GM12878 (cell line): ENCODE measurements around the gene U2AF2. TPM values are rescaled to one million over a fixed set of nuclear protein-coding genes. Genes with fewer than 3 reads are reported as not detected.

Experiments
- ATAC-seq: fragments of 200-7000 bp; cut with Tn5 transposase; 3 replicates; pipeline ENCODE4 v1.9.1; 2020; ENCODE audit warnings: mild to moderate bottlenecking, moderate library complexity
- BruUV-seq: library from RNA; stranded (reverse); fragments of 400-500 nt; replicated peaks from 2 replicates; lab custom pipeline; 2021; lab: Mats Ljungman, UMichigan
- CTCF ChIA-PET: fragments of 300-600 bp; sonication (Branson Sonifier 250); formaldehyde crosslinking; extraction: SDS; loops from one replicate; lab custom pipeline; 2021; ENCODE audit warnings: inconsistent platforms; lab: Yijun Ruan, JAX
- POLR2A ChIA-PET: fragments of 350-600 bp; formaldehyde crosslinking; extraction: SDS; loops from one replicate; lab custom pipeline; 2021; ENCODE audit warnings: inconsistent platforms; lab: Charles Lee
- RAD21 ChIA-PET: fragments of 300-600 bp; sonication (Branson Sonifier 250); formaldehyde crosslinking; loops from one replicate; lab custom pipeline; 2023; ENCODE audit warnings: antibody characterized with exemption; ENCODE audit not compliant: unreplicated experiment; lab: Charles Lee
- SMC1A ChIA-PET: fragments of 300-600 bp; sonication (Branson Sonifier 250); formaldehyde crosslinking; loops from one replicate; lab custom pipeline; 2023; ENCODE audit not compliant: unreplicated experiment, uncharacterized antibody; lab: Charles Lee
- DNase-seq: peaks from one replicate; pipeline ENCODE4 v3.0.0-alpha.2; 2011; ENCODE audit warnings: low read depth, low spot score
- FAIRE-seq: peaks from 3 replicates; lab custom pipeline; 2011; peaks lifted over from hg19 to GRCh38; lab: Jason Lieb, UNC
- H2AFZ ChIP-seq: 2 replicates; pipeline ENCODE4 v1.6.0; 2011; ENCODE audit warnings: low read depth, low read length, control low read depth; ENCODE audit not compliant: control insufficient read depth
- H3K27ac ChIP-seq: 2 replicates; pipeline ENCODE4 v1.5.1; 2011; ENCODE audit warnings: control low read depth; ENCODE audit not compliant: control insufficient read depth, insufficient read depth
- H3K27me3 ChIP-seq, 2 experiments: replicated peaks in 1 of 2; 2 replicates each; pipeline versions ENCODE4 v1.6.0 to v1.6.1; 2011; ENCODE audit warnings: low read length in 1 of 2; ENCODE audit not compliant: control insufficient read depth in 2 of 2, insufficient read depth in 2 of 2
- H3K36me3 ChIP-seq, 2 experiments: 2 replicates each; pipeline ENCODE4 v1.5.1; 2011; ENCODE audit warnings: low read length in 1 of 2; ENCODE audit not compliant: control insufficient read depth in 2 of 2, insufficient read depth in 2 of 2
- H3K4me1 ChIP-seq: 2 replicates; pipeline ENCODE4 v1.6.1; 2011; ENCODE audit warnings: mild to moderate bottlenecking, low read length, moderate library complexity, mixed read lengths; ENCODE audit not compliant: control insufficient read depth, insufficient read depth
- H3K4me2 ChIP-seq: 2 replicates; pipeline ENCODE4 v1.6.0; 2011; ENCODE audit warnings: control low read depth; ENCODE audit not compliant: control insufficient read depth, insufficient read depth
- H3K4me3 ChIP-seq: fragments of 200-600 bp; sonication (generic); 2 replicates; pipeline ENCODE4 v1.5.1; 2016
- H3K79me2 ChIP-seq: 2 replicates; pipeline ENCODE4 v1.6.0; 2011; ENCODE audit warnings: low read length; ENCODE audit not compliant: control insufficient read depth, insufficient read depth
- H3K9ac ChIP-seq: 2 replicates; pipeline ENCODE4 v1.8.0; 2011; ENCODE audit warnings: low read length, control low read depth, mixed read lengths; ENCODE audit not compliant: control insufficient read depth, insufficient read depth
- H3K9me3 ChIP-seq: replicated peaks from 3 replicates; pipeline ENCODE4 v1.5.1; 2011; ENCODE audit warnings: mild to moderate bottlenecking, low read length; ENCODE audit not compliant: control insufficient read depth, insufficient read depth
- H4K20me1 ChIP-seq: 2 replicates; pipeline ENCODE4 v1.6.0; 2011; ENCODE audit not compliant: control insufficient read depth, insufficient read depth
- BRCA1 ChIP-seq: IDR thresholded peaks from 2 replicates; pipeline ENCODE4 v1.6.1; 2011; ENCODE audit warnings: low read depth, low read length, improper control_type of control experiment
- CBFB ChIP-seq: IDR thresholded peaks from 2 replicates; pipeline ENCODE4 v1.6.1; 2016; ENCODE audit warnings: antibody characterized with exemption, low read depth
- EP300 ChIP-seq, 2 experiments: fragments of 150-350 bp in 1 of 2; IDR thresholded peaks; 2 replicates each; pipeline ENCODE4 v1.6.1; 2011 to 2012; ENCODE audit warnings: low read depth in 2 of 2, low read length in 2 of 2, borderline replicate concordance in 1 of 2, improper control_type of control experiment in 1 of 2, inconsistent platforms in 1 of 2; ENCODE audit not compliant: control insufficient read depth in 1 of 2
- GABPA ChIP-seq: IDR thresholded peaks from 2 replicates; pipeline ENCODE4 v1.6.1; 2014; ENCODE audit warnings: antibody characterized with exemption, low read depth, mild to moderate bottlenecking, inconsistent platforms
- IKZF2 ChIP-seq, 2 experiments: fragments of 450-650 bp; IDR thresholded peaks; 2 replicates each; pipeline ENCODE4 v1.6.1; 2017; ENCODE audit warnings: mild to moderate bottlenecking in 2 of 2, moderate library complexity in 2 of 2
- IRF5 ChIP-seq: fragments of 450-650 bp; IDR thresholded peaks from 2 replicates; pipeline ENCODE4 v1.6.1; 2017; ENCODE audit warnings: borderline replicate concordance
- MEF2A ChIP-seq: IDR thresholded peaks from 2 replicates; pipeline ENCODE4 v1.6.1; 2011; ENCODE audit warnings: low read depth, mild to moderate bottlenecking, low read length, moderate library complexity; ENCODE audit not compliant: insufficient read depth
- MTA3 ChIP-seq: IDR thresholded peaks from 2 replicates; pipeline ENCODE4 v1.6.1; 2012; ENCODE audit warnings: low read length, inconsistent platforms, borderline replicate concordance
- NR2C1 ChIP-seq: fragments of 450-650 bp; IDR thresholded peaks from 2 replicates; pipeline ENCODE4 v1.6.1; 2017; ENCODE audit warnings: antibody characterized with exemption, mild to moderate bottlenecking, moderate library complexity
- PKNOX1 ChIP-seq: fragments of 450-650 bp; IDR thresholded peaks from 2 replicates; pipeline ENCODE4 v1.6.1; 2016; ENCODE audit warnings: mild to moderate bottlenecking
- POLR2A ChIP-seq: IDR thresholded peaks from 2 replicates; pipeline ENCODE4 v1.6.1; 2011; ENCODE audit warnings: low read depth, mild to moderate bottlenecking, low read length
- POLR2AphosphoS2 ChIP-seq: IDR thresholded peaks from 2 replicates; pipeline ENCODE4 v1.6.1; 2011; ENCODE audit warnings: low read depth, mild to moderate bottlenecking, low read length, improper control_type of control experiment, moderate library complexity
- POLR2AphosphoS5 ChIP-seq: IDR thresholded peaks from 2 replicates; pipeline ENCODE4 v1.6.1; 2011; ENCODE audit warnings: mild to moderate bottlenecking, low read length, inconsistent platforms
- RAD51 ChIP-seq: fragments of 450-650 bp; IDR thresholded peaks from 2 replicates; pipeline ENCODE4 v1.6.1; 2016; ENCODE audit warnings: moderate library complexity, mild to moderate bottlenecking, inconsistent platforms
- RELB ChIP-seq: fragments of 450-650 bp; IDR thresholded peaks from 2 replicates; pipeline ENCODE4 v1.6.1; 2017; ENCODE audit warnings: low read depth, mild to moderate bottlenecking, moderate library complexity
- RUNX3 ChIP-seq: IDR thresholded peaks from 2 replicates; pipeline ENCODE4 v1.6.1; 2012; ENCODE audit warnings: low read length, inconsistent platforms
- SMC3 ChIP-seq: IDR thresholded peaks from 2 replicates; pipeline ENCODE4 v1.6.1; 2011; ENCODE audit warnings: low read length, improper control_type of control experiment, borderline replicate concordance
- SPI1 ChIP-seq: IDR thresholded peaks from 2 replicates; pipeline ENCODE4 v1.6.1; 2011; ENCODE audit warnings: low read depth, mild to moderate bottlenecking, low read length, moderate library complexity, borderline replicate concordance; ENCODE audit not compliant: insufficient read depth
- TARDBP ChIP-seq: IDR thresholded peaks from 2 replicates; pipeline ENCODE4 v1.6.1; 2016; ENCODE audit warnings: borderline replicate concordance
- ZSCAN29 ChIP-seq: fragments of 450-650 bp; IDR thresholded peaks from 2 replicates; pipeline ENCODE4 v1.6.1; 2017; ENCODE audit warnings: mild to moderate bottlenecking, moderate library complexity
- WGBS: methylation state at CpG from one replicate; pipeline ENCODE4 v1.1.6; 2016; ENCODE audit warnings: low lambda C conversion rate; ENCODE audit not compliant: insufficient replicate concordance, insufficient coverage; ENCODE audit errors: missing lambda C conversion rate; 5-methylcytosine and 5-hydroxymethylcytosine counted together
- in situ Hi-C: fragments of 300-500 bp; cut with MboI; formaldehyde crosslinking; loops from 9 replicates; pipeline ENCODE4 v1.14.3; 2018; ENCODE audit warnings: mixed read lengths
- intact Hi-C: fragments of 100-400 bp; cut with micrococcal nuclease; formaldehyde crosslinking; loops from one replicate; pipeline ENCODE4 v1.14.2; 2022; ENCODE audit not compliant: unreplicated experiment
- polyA plus RNA-seq, 11 experiments: library from polyadenylated mRNA; depleted of rRNA in 4 of 11; unstranded in 6 of 11; stranded (reverse) in 5 of 11; fragments of >200 nt; fragmentation: Nextera tagmentation in 4 of 11; fragmentation: Illumina TruSeq in 1 of 11; extraction: Ambion mirVana in 4 of 11; extraction: Trizol in 1 of 11; gene quantifications; 1 replicate in 1 of 11; 2 replicates in 10 of 11; pipeline versions ENCODE4 v1.2.1 to v1.2.3, GENCODE V29; 2011 to 2016; ENCODE audit warnings: inconsistent platforms in 2 of 11, missing spikeins in 2 of 11, low read depth in 1 of 11
- total RNA-seq, 4 experiments: library from RNA; depleted of rRNA in 3 of 4; stranded (reverse); fragments of >200 nt in 3 of 4; fragmentation: Illumina TruSeq in 1 of 4; extraction: Trizol in 1 of 4; gene quantifications; 2 replicates each; pipeline versions ENCODE4 v1.2.1 to v1.2.3, GENCODE V29; 2013 to 2021

Gene U2AF2
- total and polyA plus RNA-seq, 10 of the 15 experiments (the other 5 are each of a cell fraction or from before 2014, with no cell fraction given), result 3.0 to 338 (median 130) TPM

GRCh38 chr19:55643003-55643886 is 11.6 kb upstream of the U2AF2 start, which contains the start of gene ZNF581:
ZNF581 (plus strand) TSS chr19:55643649; CDS start chr19:55644572, 923 bp downstream.
- intact Hi-C loops (loop anchor here (5.0 kb wide), 2 partner anchors 34 to 41 kb away; partner anchors contain the start of genes EPN1 and ZNF524), in situ Hi-C loops (no loop called here)
- Histone ChIP-seq H3K4me2 (peak within 1 kb of the TSS; percentile 97), H3K9ac (peak within 1 kb of the TSS; percentile 86), H3K27me3 (no peaks in the 10 kb centered on the region), H3K27ac (peak within 1 kb of the TSS; percentile 64), H4K20me1 (no peaks in the 10 kb centered on the region), H3K4me1 (peaks cover 36% of the 10 kb centered on the region), H3K36me3 (0 out of 4 replicates have a peak, but pooled peaks cover 0 to 2% of the 10 kb centered on the region in 2 experiments), H3K79me2 (peaks cover 63% of the 10 kb centered on the region), H3K4me3 (peak within 1 kb of the TSS; percentile 95), H2AFZ (no peak within 1 kb of the TSS; the same call in 1 of the 2 replicates), H3K9me3 (no peaks in the 10 kb centered on the region)
- BruUV-seq, result no TSS peak
- ChIA-PET SMC1A (interaction anchor here (1.5 to 1.7 kb wide), 2 partner anchors 11 kb away, joined by 4 read pairs; partner anchors contain the start of gene U2AF2), RAD21 (interaction anchor here (1.0 to 2.4 kb wide), 3 partner anchors 11 to 388 kb away, joined by 4 to 18 read pairs (median 10); partner anchors contain the start of gene U2AF2), CTCF (interaction anchor here (0.6 to 1.8 kb wide), 5 partner anchors 9 to 143 kb away, joined by 3 to 17 read pairs (median 3); no protein-coding TSS in a partner anchor), POLR2A (interaction anchor here (0.8 to 2.1 kb wide), 9 partner anchors 8 to 167 kb away, joined by 3 to 11 read pairs (median 5); partner anchors contain the start of genes FIZ1, U2AF2, ZNF524 and ZNF628)
- 1% methylated on average over 32 of the region's 56 CpGs for WGBS
- DNase-seq, result peak; percentile 59
- no peak for FAIRE-seq
- peak; percentile 60 for ATAC-seq
- no peak for TF ChIP-seq SMC3
- TF ChIP-seq SPI1, result no peak
- peak; percentile 92 for TF ChIP-seq POLR2AphosphoS2
- TF ChIP-seq IRF5, result no peak
- TF ChIP-seq RAD51, result no peak
- TF ChIP-seq GABPA, result peak; percentile 90
- peak; percentile 68 for TF ChIP-seq NR2C1
- no peak for TF ChIP-seq ZSCAN29
- 0 out of 2 replicates have a peak, but pooled peaks have one; percentile 27 for TF ChIP-seq MEF2A
- TF ChIP-seq RELB, result peak; percentile 99
- no peak for TF ChIP-seq BRCA1
- peak; percentile 84 for TF ChIP-seq POLR2A
- no peak for TF ChIP-seq MTA3
- TF ChIP-seq EP300 (IDR thresholded peaks at IDR 0.05; ENCODE audit: borderline replicate concordance in 1 of 2, control insufficient read depth in 1 of 2, low read depth in 2 of 2, low read length in 2 of 2), result 0 out of 4 replicates have a peak, but pooled peaks of 1 of the 2 experiments have one; percentile 4
- TF ChIP-seq TARDBP, result peak; percentile 61; the same call in 1 of the 2 replicates
- TF ChIP-seq IKZF2 (IDR thresholded peaks at IDR 0.05), result peak; percentile 42 to 47
- TF ChIP-seq CBFB, result 0 out of 2 replicates have a peak, but pooled peaks have one; percentile 54
- TF ChIP-seq RUNX3, result peak; percentile 54
- TF ChIP-seq POLR2AphosphoS5, result peak; percentile 81
- peak; percentile 78 for TF ChIP-seq PKNOX1
